K562 (cell line): ENCODE results near the gene LRP1. TPM values are rescaled to one million over a fixed set of nuclear protein-coding genes. Genes with fewer than 3 reads are reported as not detected.

ENCODE experiments used
- ASH1L ChIP-seq: fragments of 450-650 bp; IDR thresholded peaks from 2 replicates; pipeline ENCODE4 v1.6.1; 2018; ENCODE audit warnings: borderline replicate concordance, mild to moderate bottlenecking, low read depth; ENCODE audit not compliant: partially characterized antibody
- CBX2 ChIP-seq: fragments of 200-600 bp; sonication (generic); IDR thresholded peaks from one replicate; pipeline ENCODE4 v1.6.1; 2012; ENCODE audit warnings: mild to moderate bottlenecking, low read length, inconsistent platforms; ENCODE audit not compliant: insufficient read depth, poor library complexity, severe bottlenecking
- CCNT2 ChIP-seq: IDR thresholded peaks from 2 replicates; pipeline ENCODE4 v1.6.1; 2011; ENCODE audit warnings: borderline replicate concordance, low read depth, mild to moderate bottlenecking, moderate library complexity, mixed read lengths, low read length; ENCODE audit not compliant: insufficient read length; ENCODE audit errors: extremely low read depth
- CEBPB ChIP-seq: fragments of 450-650 bp; IDR thresholded peaks from 2 replicates; pipeline ENCODE4 v1.6.1; 2016; ENCODE audit warnings: missing genetic modification characterization, missing compliant biosample characterization
- DDX20 ChIP-seq: fragments of 450-650 bp; IDR thresholded peaks from 2 replicates; pipeline ENCODE4 v1.6.1; 2016; ENCODE audit warnings: missing genetic modification characterization, low read depth, mild to moderate bottlenecking, missing compliant biosample characterization, moderate library complexity
- FOXP4 ChIP-seq: sonication (generic); formaldehyde crosslinking; IDR thresholded peaks from 2 replicates; pipeline ENCODE4 v1.8.0; 2022; ENCODE audit warnings: mild to moderate bottlenecking, missing genetic modification reagents, borderline replicate concordance
- HBP1 ChIP-seq: fragments of 450-650 bp; formaldehyde crosslinking; IDR thresholded peaks from 2 replicates; pipeline ENCODE4 v1.4.0; 2022; ENCODE audit warnings: missing genetic modification characterization
- MCM2 ChIP-seq: fragments of 450-650 bp; IDR thresholded peaks from 2 replicates; pipeline ENCODE4 v1.6.1; 2017; ENCODE audit warnings: low read depth, mild to moderate bottlenecking
- SMARCE1 ChIP-seq: fragments of 450-650 bp; IDR thresholded peaks from 2 replicates; pipeline ENCODE4 v1.7.1; 2016; ENCODE audit warnings: mild to moderate bottlenecking
- SREBF1 ChIP-seq: fragments of 150-350 bp; IDR thresholded peaks from 2 replicates; pipeline ENCODE4 v1.6.1; 2014; ENCODE audit warnings: antibody characterized with exemption, low read depth, low read length, borderline replicate concordance
- XRCC5 ChIP-seq: fragments of 200-400 bp; formaldehyde crosslinking; IDR thresholded peaks from 2 replicates; pipeline ENCODE4 v1.6.1; 2017; ENCODE audit warnings: low read depth, mild to moderate bottlenecking, low read length
- ZMIZ1 ChIP-seq, 2 experiments: fragments of 150-350 bp in 1 of 2; IDR thresholded peaks; 2 replicates each; pipeline ENCODE4 v1.6.1; 2012 to 2016; ENCODE audit warnings: low read depth in 2 of 2, low read length in 2 of 2, mild to moderate bottlenecking in 1 of 2, moderate library complexity in 1 of 2
- ZNF408 ChIP-seq: fragments of 250-450 bp; sonication (Bioruptor Pico); IDR thresholded peaks from 2 replicates; pipeline ENCODE4 v1.4.0; 2020; ENCODE audit warnings: low read depth, mild to moderate bottlenecking, moderate library complexity
- ZNF644 ChIP-seq: fragments of 200-800 bp; sonication (Bioruptor generic); IDR thresholded peaks from 2 replicates; pipeline ENCODE4 v1.6.1; 2016; ENCODE audit warnings: low read depth, missing genetic modification characterization, missing compliant biosample characterization
- polyA plus RNA-seq, 8 experiments: library from polyadenylated mRNA; depleted of rRNA in 4 of 8; stranded (reverse) in 5 of 8; unstranded in 3 of 8; fragments of >200 nt; fragmentation: Nextera tagmentation in 2 of 8; fragmentation: Illumina TruSeq in 1 of 8; extraction: Ambion mirVana in 2 of 8; extraction: Trizol in 1 of 8; gene quantifications; 2 replicates each; pipeline versions ENCODE4 v1.2.1 to v1.2.3, GENCODE V29; 2011 to 2014; ENCODE audit warnings: inconsistent platforms in 1 of 8, missing spikeins in 1 of 8
- total RNA-seq, 7 experiments: library from RNA; depleted of rRNA in 6 of 7; stranded (reverse); fragments of >200 nt in 6 of 7; fragmentation: Illumina TruSeq in 2 of 7; extraction: Trizol in 2 of 7; gene quantifications; 2 replicates each; pipeline versions ENCODE4 v1.2.1 to v1.2.3, GENCODE V29; 2011 to 2021; ENCODE audit warnings: low replicate concordance in 1 of 7
- TF ChIP-seq, protein P1 (sequence below): sonication (generic); formaldehyde crosslinking; IDR thresholded peaks from 2 replicates; pipeline ENCODE4 v1.8.1; 2023; ENCODE audit warnings: missing genetic modification reagents, mild to moderate bottlenecking, borderline replicate concordance

Gene LRP1
- total and polyA plus RNA-seq, 9 of the 15 experiments (the other 6 are each of a cell fraction or from before 2014, with no cell fraction given): 0.04 to 0.64 (median 0.19) TPM; not detected in 2

DNA sequence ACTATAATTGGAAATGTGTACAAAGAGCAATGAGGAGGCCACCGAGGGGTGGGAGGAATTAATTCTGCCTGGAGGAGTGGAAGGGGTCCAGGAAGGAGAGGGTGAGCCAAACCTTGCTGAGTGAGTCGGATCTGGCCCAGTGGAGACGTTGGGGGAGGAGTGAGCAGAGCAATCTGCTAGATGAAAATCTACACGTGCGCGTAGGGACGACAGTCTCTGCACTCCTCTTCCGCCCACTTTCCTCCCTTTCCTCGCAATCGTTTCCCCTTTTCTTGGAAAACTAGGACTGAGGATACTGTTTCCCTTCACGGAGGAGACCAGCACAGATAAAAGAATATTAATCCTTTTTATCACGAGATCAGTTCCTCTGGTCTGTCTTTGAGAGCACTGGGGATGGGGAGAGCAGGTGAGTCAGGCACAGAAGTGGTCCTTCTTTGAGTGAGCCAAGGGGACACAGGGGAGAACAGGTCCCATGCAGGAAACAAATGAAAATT, 42.2 kb upstream of the LRP1 start (continued):
- TF ChIP-seq ZNF408 (CRISPR knock-in tag) (no peak), DDX20 (tag) (no peak), ASH1L (no peak), ZMIZ1 (IDR thresholded peaks at IDR 0.05; ENCODE audit: low read depth in 2 of 2, low read length in 2 of 2) (no peak), XRCC5 (0 out of 2 replicates have a peak, but pooled peaks have one; percentile 15), FOXP4 (CRISPR knock-in tag) (no peak), SREBF1 (no peak), CBX2 (no peak), CCNT2 (no peak), SMARCE1 (no peak; the same call in 1 of the 2 replicates), ZNF644 (tag) (no peak), MCM2 (no peak), HBP1 (CRISPR knock-in tag) (peak; percentile 47; the same call in 1 of the 2 replicates), CEBPB (no peak)
- TF ChIP-seq, protein P1, sequence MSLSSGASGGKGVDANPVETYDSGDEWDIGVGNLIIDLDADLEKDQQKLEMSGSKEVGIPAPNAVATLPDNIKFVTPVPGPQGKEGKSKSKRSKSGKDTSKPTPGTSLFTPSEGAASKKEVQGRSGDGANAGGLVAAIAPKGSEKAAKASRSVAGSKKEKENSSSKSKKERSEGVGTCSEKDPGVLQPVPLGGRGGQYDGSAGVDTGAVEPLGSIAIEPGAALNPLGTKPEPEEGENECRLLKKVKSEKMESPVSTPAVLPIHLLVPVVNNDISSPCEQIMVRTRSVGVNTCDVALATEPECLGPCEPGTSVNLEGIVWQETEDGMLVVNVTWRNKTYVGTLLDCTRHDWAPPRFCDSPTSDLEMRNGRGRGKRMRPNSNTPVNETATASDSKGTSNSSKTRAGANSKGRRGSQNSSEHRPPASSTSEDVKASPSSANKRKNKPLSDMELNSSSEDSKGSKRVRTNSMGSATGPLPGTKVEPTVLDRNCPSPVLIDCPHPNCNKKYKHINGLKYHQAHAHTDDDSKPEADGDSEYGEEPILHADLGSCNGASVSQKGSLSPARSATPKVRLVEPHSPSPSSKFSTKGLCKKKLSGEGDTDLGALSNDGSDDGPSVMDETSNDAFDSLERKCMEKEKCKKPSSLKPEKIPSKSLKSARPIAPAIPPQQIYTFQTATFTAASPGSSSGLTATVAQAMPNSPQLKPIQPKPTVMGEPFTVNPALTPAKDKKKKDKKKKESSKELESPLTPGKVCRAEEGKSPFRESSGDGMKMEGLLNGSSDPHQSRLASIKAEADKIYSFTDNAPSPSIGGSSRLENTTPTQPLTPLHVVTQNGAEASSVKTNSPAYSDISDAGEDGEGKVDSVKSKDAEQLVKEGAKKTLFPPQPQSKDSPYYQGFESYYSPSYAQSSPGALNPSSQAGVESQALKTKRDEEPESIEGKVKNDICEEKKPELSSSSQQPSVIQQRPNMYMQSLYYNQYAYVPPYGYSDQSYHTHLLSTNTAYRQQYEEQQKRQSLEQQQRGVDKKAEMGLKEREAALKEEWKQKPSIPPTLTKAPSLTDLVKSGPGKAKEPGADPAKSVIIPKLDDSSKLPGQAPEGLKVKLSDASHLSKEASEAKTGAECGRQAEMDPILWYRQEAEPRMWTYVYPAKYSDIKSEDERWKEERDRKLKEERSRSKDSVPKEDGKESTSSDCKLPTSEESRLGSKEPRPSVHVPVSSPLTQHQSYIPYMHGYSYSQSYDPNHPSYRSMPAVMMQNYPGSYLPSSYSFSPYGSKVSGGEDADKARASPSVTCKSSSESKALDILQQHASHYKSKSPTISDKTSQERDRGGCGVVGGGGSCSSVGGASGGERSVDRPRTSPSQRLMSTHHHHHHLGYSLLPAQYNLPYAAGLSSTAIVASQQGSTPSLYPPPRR (CRISPR knock-in tag): no peak
